Upper lobe of left lung (tissue), 6 donors: ENCODE measurements around the gene TENM4. TPM values are rescaled to one million over a fixed set of nuclear protein-coding genes. Genes with fewer than 3 reads are reported as not detected.

Experiments used
- ATAC-seq, 2 donors: fragments of 200-7000 bp; cut with Tn5 transposase; one replicate each; pipeline ENCODE4 v1.9.1; 2022; ENCODE audit warnings: mild to moderate bottlenecking in 2 of 2, moderate library complexity in 2 of 2; ENCODE audit not compliant: low FRiP score in 2 of 2
- DNase-seq, 2 donors: peaks; one replicate each; pipeline ENCODE4 v3.0.0-alpha.2; 2019 to 2020
- H3K27ac ChIP-seq, 4 donors: fragments of 200-600 bp; sonication (generic); one replicate each; pipeline ENCODE4 v1.5.1; 2016 to 2019
- H3K27me3 ChIP-seq, 4 donors: fragments of 200-600 bp; sonication (generic); one replicate each; pipeline ENCODE4 v1.5.1; 2017 to 2019
- H3K36me3 ChIP-seq, 4 donors: fragments of 200-600 bp; sonication (generic); one replicate each; pipeline ENCODE4 v1.5.1; 2016 to 2019
- H3K4me1 ChIP-seq, 4 donors: fragments of 200-600 bp; sonication (generic); one replicate each; pipeline ENCODE4 v1.5.1; 2018 to 2019
- H3K4me3 ChIP-seq, 4 donors: fragments of 200-600 bp; sonication (generic); one replicate each; pipeline ENCODE4 v1.5.1; 2017 to 2019; ENCODE audit warnings: mild to moderate bottlenecking in 2 of 4, moderate library complexity in 1 of 4
- H3K9me3 ChIP-seq, 4 donors: fragments of 200-600 bp; sonication (generic); one replicate each; pipeline ENCODE4 v1.5.1; 2018 to 2019
- CTCF ChIP-seq, 6 experiments: fragments of 450-650 bp in 4 of 6; fragments of 200-600 bp in 2 of 6; sonication (generic) in 2 of 6; IDR thresholded peaks; one replicate each; pipeline ENCODE4 v1.5.1; 2016 to 2019; ENCODE audit warnings: antibody characterized with exemption in 6 of 6
- EP300 ChIP-seq, 4 donors: sonication (generic); formaldehyde crosslinking; IDR thresholded peaks; one replicate each; pipeline ENCODE4 v1.5.1; 2017; ENCODE audit warnings: antibody characterized with exemption in 4 of 4, control low read depth in 2 of 4
- POLR2A ChIP-seq, 4 donors: fragments of 450-650 bp; IDR thresholded peaks; one replicate each; pipeline ENCODE4 v1.5.1; 2016 to 2017; ENCODE audit warnings: antibody characterized with exemption in 4 of 4, mild to moderate bottlenecking in 2 of 4
- POLR2AphosphoS5 ChIP-seq, 2 donors: sonication (generic); formaldehyde crosslinking; IDR thresholded peaks; one replicate each; pipeline ENCODE4 v1.5.1; 2017; ENCODE audit warnings: antibody characterized with exemption in 2 of 2
- WGBS, 2 donors: methylation state at CpG; one replicate each; pipeline ENCODE4 v1.1.5; 2017 to 2018; 5-methylcytosine and 5-hydroxymethylcytosine counted together
- total RNA-seq, 6 donors: library from RNA; depleted of rRNA in 4 of 6; stranded (reverse); fragments of >200 nt in 4 of 6; gene quantifications; one replicate each; pipeline versions ENCODE4 v1.1.0 to v1.2.1, GENCODE V29; 2016 to 2021
- donor health status: DM: no; HTN: no; CAD: no; lungs with moderate emphysema.
- donor health status: DM: no; HTN: yes; CAD: no; lungs with severe emphysema.

The TENM4 gene
- total RNA-seq, 6 donors from 2014 or later = 0.11 to 20.0 (median 3.7) TPM

GRCh38 chr11:79456501-79456900 is 15.7 kb upstream of the TENM4 start:
- Histone ChIP-seq H3K27me3 (no peaks in the 10 kb centered on the region), H3K4me1 (no peaks in the 10 kb centered on the region), H3K9me3 (no peaks in the 10 kb centered on the region), H3K27ac (no peak overlapping the region), H3K36me3 (no peaks in the 10 kb centered on the region), H3K4me3 (no peak overlapping the region)
- ATAC-seq (no peak), DNase-seq (no peak)
- no peak for TF ChIP-seq CTCF (IDR thresholded peaks at IDR 0.05)
- no peak for TF ChIP-seq POLR2A (IDR thresholded peaks at IDR 0.05)
- no peak for TF ChIP-seq EP300 (IDR thresholded peaks at IDR 0.05)
- TF ChIP-seq POLR2AphosphoS5 (IDR thresholded peaks at IDR 0.05) = no peak
- 56% methylated on average over 4 of the region's 4 CpGs for WGBS, 2 donors

- no peaks in the 10 kb centered on the region for H3K9me3 ChIP-seq
- no peak for TF ChIP-seq CTCF (IDR thresholded peaks at IDR 0.05)
- TF ChIP-seq POLR2AphosphoS5 (IDR thresholded peaks at IDR 0.05) = no peak
- H3K4me3 ChIP-seq = no peak overlapping the region
- H3K4me1 ChIP-seq = no peaks in the 10 kb centered on the region
- ATAC-seq (no peak), DNase-seq (no peak)
- H3K27ac ChIP-seq = no peak overlapping the region
- H3K27me3 ChIP-seq = no peaks in the 10 kb centered on the region
- H3K36me3 ChIP-seq = no peaks in the 10 kb centered on the region
Measured at GRCh38 chr11:79453617-79454016, 12.8 kb upstream of the TENM4 start.

- WGBS, 2 donors = 84% methylated on average over 5 of the region's 5 CpGs
- ATAC-seq (no peak), DNase-seq (no peak)
- H3K9me3 ChIP-seq = no peaks in the 10 kb centered on the region
- no peak for TF ChIP-seq POLR2A (IDR thresholded peaks at IDR 0.05)
- TF ChIP-seq EP300 (IDR thresholded peaks at IDR 0.05) = no peak
- no peak for TF ChIP-seq POLR2AphosphoS5 (IDR thresholded peaks at IDR 0.05)
- no peak for TF ChIP-seq CTCF (IDR thresholded peaks at IDR 0.05)
- no peaks in the 10 kb centered on the region for H3K27me3 ChIP-seq
- no peaks in the 10 kb centered on the region for H3K36me3 ChIP-seq
- no peak overlapping the region for H3K27ac ChIP-seq
- no peaks in the 10 kb centered on the region for H3K4me1 ChIP-seq
- no peak overlapping the region for H3K4me3 ChIP-seq
Measured at GRCh38 chr11:79449040-79449439, 8.2 kb upstream of the TENM4 start.

- DNase-seq (no peak), ATAC-seq (no peak)
- TF ChIP-seq POLR2A (IDR thresholded peaks at IDR 0.05) (no peak), EP300 (IDR thresholded peaks at IDR 0.05) (no peak), CTCF (IDR thresholded peaks at IDR 0.05) (no peak), POLR2AphosphoS5 (IDR thresholded peaks at IDR 0.05) (no peak)
- Histone ChIP-seq H3K27me3 (no peaks in the 10 kb centered on the region), H3K36me3 (no peaks in the 10 kb centered on the region), H3K4me3 (no peak overlapping the region), H3K4me1 (no peaks in the 10 kb centered on the region), H3K9me3 (no peaks in the 10 kb centered on the region), H3K27ac (no peak overlapping the region)
- WGBS, 2 donors = 37 to 46% methylated on average over 5 of the region's 5 CpGs
Measured at GRCh38 chr11:79447038-79447786, 6.4 kb upstream of the TENM4 start.

- WGBS, 2 donors = 48 to 71% methylated on average over 1 of the region's 1 CpG
- H3K9me3 ChIP-seq = no peaks in the 10 kb centered on the region
- no peaks in the 10 kb centered on the region for H3K36me3 ChIP-seq
- peaks cover 6 to 15% (median 11%) of the 10 kb centered on the region in 4 donors for H3K4me1 ChIP-seq
- TF ChIP-seq EP300 (IDR thresholded peaks at IDR 0.05) = no peak
- TF ChIP-seq POLR2AphosphoS5 (IDR thresholded peaks at IDR 0.05) = no peak
- TF ChIP-seq POLR2A (IDR thresholded peaks at IDR 0.05) = no peak
- TF ChIP-seq CTCF (IDR thresholded peaks at IDR 0.05) = no peak
- DNase-seq (no peak), ATAC-seq (no peak)
- H3K4me3 ChIP-seq = no peak overlapping the region
- no peak overlapping the region for H3K27ac ChIP-seq
- H3K27me3 ChIP-seq = peaks cover 0 to 13% (median 6%) of the 10 kb centered on the region in 4 donors
Measured at GRCh38 chr11:79444923-79445322, 4.1 kb upstream of the TENM4 start.
